Esophagus muscularis mucosa (tissue), 3 donors: Measurements from ENCODE around the gene GABRG2.

Source experiments
- CTCF ChIP-seq, 3 experiments: fragments of 200-600 bp in 2 of 3; fragments of 450-650 bp in 1 of 3; sonication (generic) in 2 of 3; IDR thresholded peaks; one replicate each; pipeline ENCODE4 v1.5.1; 2017 to 2019; ENCODE audit warnings: antibody characterized with exemption in 3 of 3, mild to moderate bottlenecking in 2 of 3, moderate library complexity in 1 of 3
- POLR2AphosphoS5 ChIP-seq, 2 donors: sonication (generic); formaldehyde crosslinking; IDR thresholded peaks; one replicate each; pipeline ENCODE4 v1.6.1; 2017; ENCODE audit warnings: antibody characterized with exemption in 2 of 2

- no peak for TF ChIP-seq CTCF (IDR thresholded peaks at IDR 0.05)
- TF ChIP-seq POLR2AphosphoS5 (IDR thresholded peaks at IDR 0.05), result no peak
These were observed 40.0 kb downstream of the GABRG2 start for GRCh38 chr5:162107591-162107990.
